Breast epithelium (tissue), 3 donors: ENCODE measurements around the gene RUNX3.

ENCODE experiments used
- POLR2A ChIP-seq: fragments of 450-650 bp; IDR thresholded peaks from one replicate; pipeline ENCODE4 v1.6.1; 2016; ENCODE audit warnings: antibody characterized with exemption, mild to moderate bottlenecking, moderate library complexity
- POLR2AphosphoS5 ChIP-seq, 3 donors: sonication (generic); formaldehyde crosslinking; IDR thresholded peaks; one replicate each; pipeline ENCODE4 v1.6.1; 2017; ENCODE audit warnings: antibody characterized with exemption in 3 of 3
- TF ChIP-seq, protein P1 (sequence below), 3 donors: fragments of 450-650 bp; IDR thresholded peaks; one replicate each; pipeline ENCODE4 v1.5.1; 2016 to 2017; ENCODE audit warnings: antibody characterized with exemption in 3 of 3, mild to moderate bottlenecking in 3 of 3, moderate library complexity in 3 of 3

DNA sequence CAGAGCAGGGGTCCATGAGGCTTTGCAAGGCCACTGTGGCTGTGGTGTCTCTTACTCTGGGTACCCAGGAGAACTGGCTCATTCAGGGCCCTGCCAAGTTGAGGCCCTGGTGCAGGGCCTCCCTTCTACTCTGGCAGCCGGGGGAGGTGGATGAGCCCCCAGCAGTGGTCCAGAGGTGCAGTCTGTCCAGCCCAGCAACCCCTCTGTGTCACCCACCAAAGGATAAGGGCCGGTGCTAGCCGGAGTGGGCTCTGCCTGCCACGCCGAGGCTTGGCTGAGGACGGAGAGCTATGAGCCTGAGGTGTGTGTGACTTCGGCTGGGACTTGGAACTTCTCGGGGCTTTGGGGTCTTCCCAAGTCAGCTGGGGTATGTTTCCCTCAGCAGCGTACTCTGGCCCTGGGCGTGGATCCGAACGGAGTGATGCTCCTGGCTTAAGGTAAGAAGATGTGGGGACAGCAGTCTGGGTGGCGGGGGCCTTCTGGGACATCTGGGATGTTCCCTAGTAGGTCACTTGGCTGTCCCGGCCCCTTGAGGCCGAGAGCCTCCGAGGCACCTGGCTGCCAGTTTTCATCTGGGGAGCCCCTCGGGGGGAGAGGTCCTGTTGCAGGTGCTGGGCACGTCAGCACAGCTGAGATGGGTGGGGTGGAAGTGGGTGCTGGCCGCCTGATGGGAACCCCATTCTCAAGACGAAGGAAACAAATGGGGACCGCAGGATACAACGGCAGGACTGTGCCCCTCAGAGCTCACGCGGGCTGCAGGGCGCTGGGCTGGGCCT, 25.9 kb downstream of the RUNX3 start:
- TF ChIP-seq, protein P1, sequence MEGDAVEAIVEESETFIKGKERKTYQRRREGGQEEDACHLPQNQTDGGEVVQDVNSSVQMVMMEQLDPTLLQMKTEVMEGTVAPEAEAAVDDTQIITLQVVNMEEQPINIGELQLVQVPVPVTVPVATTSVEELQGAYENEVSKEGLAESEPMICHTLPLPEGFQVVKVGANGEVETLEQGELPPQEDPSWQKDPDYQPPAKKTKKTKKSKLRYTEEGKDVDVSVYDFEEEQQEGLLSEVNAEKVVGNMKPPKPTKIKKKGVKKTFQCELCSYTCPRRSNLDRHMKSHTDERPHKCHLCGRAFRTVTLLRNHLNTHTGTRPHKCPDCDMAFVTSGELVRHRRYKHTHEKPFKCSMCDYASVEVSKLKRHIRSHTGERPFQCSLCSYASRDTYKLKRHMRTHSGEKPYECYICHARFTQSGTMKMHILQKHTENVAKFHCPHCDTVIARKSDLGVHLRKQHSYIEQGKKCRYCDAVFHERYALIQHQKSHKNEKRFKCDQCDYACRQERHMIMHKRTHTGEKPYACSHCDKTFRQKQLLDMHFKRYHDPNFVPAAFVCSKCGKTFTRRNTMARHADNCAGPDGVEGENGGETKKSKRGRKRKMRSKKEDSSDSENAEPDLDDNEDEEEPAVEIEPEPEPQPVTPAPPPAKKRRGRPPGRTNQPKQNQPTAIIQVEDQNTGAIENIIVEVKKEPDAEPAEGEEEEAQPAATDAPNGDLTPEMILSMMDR (IDR thresholded peaks at IDR 0.05), result no peak
- TF ChIP-seq POLR2AphosphoS5 (IDR thresholded peaks at IDR 0.05) (no peak), POLR2A (no peak)
